Measurements from ENCODE around the gene PSENEN.

The PSENEN gene

GRCh38 chr19:35750167-35750566 is 4.7 kb downstream of the PSENEN start:
- peak overlapping the region; percentile 36 for H3K27ac ChIP-seq
- TF ChIP-seq CTCF (IDR thresholded peaks at IDR 0.05) (no peak), ZFX (IDR thresholded peaks at IDR 0.05; ENCODE audit: borderline replicate concordance) (no peak)

GRCh38 chr19:35751839-35752745 is 6.6 kb downstream of the PSENEN start:
- H3K27ac ChIP-seq, result no peak overlapping the region; the same call in 1 of the 2 replicates
- TF ChIP-seq CTCF (IDR thresholded peaks at IDR 0.05), result no peak
- TF ChIP-seq ZFX (IDR thresholded peaks at IDR 0.05; ENCODE audit: borderline replicate concordance), result no peak

GRCh38 chr19:35752746-35753350 is 7.4 kb downstream of the PSENEN start:
- TF ChIP-seq CTCF (IDR thresholded peaks at IDR 0.05) (no peak), ZFX (IDR thresholded peaks at IDR 0.05; ENCODE audit: borderline replicate concordance) (no peak)

GRCh38 chr19:35753634-35754369 is 8.4 kb downstream of the PSENEN start:
- peak overlapping the region; percentile 97 for H3K27ac ChIP-seq
- no peak for TF ChIP-seq CTCF (IDR thresholded peaks at IDR 0.05)
- TF ChIP-seq ZFX (IDR thresholded peaks at IDR 0.05; ENCODE audit: borderline replicate concordance), result no peak

More at GRCh38 chr19:35752746-35753350, 7.4 kb downstream of the PSENEN start:
- peak overlapping the region; percentile 97; the same call in 1 of the 2 replicates for H3K27ac ChIP-seq

- H3K27ac ChIP-seq, result peak overlapping the region; percentile 97
- TF ChIP-seq CTCF (IDR thresholded peaks at IDR 0.05) (no peak), ZFX (IDR thresholded peaks at IDR 0.05; ENCODE audit: borderline replicate concordance) (no peak)
These were observed 9.1 kb downstream of the PSENEN start for GRCh38 chr19:35754370-35755130.

- TF ChIP-seq CTCF (IDR thresholded peaks at IDR 0.05) (no peak), ZFX (IDR thresholded peaks at IDR 0.05; ENCODE audit: borderline replicate concordance) (no peak)
- peak overlapping the region; percentile 97 for H3K27ac ChIP-seq
These were observed 9.7 kb downstream of the PSENEN start for GRCh38 chr19:35755131-35755549.
